WTC11 (cell line): ENCODE measurements around the gene TEX14. TPM values are rescaled to one million over a fixed set of nuclear protein-coding genes. Genes with fewer than 3 reads are reported as not detected.

ENCODE experiments used
- ATAC-seq: fragments of 200-7000 bp; cut with Tn5 transposase; 2 replicates; pipeline ENCODE4 v1.10.0; 2021; ENCODE audit warnings: mild to moderate bottlenecking, moderate library complexity
- CTCF ChIA-PET: fragments of 300-600 bp; sonication (Branson Sonifier 250); formaldehyde crosslinking; loops from one replicate; lab custom pipeline; 2021; ENCODE audit warnings: antibody characterized with exemption; lab: Charles Lee
- POLR2A ChIA-PET: fragments of 350-600 bp; sonication (Branson Sonifier 250); formaldehyde crosslinking; loops from one replicate; lab custom pipeline; 2021; ENCODE audit warnings: antibody characterized with exemption; lab: Charles Lee
- DNase-seq: peaks from one replicate; pipeline ENCODE4 v3.0.0; 2021; ENCODE audit warnings: low spot score
- H3K27ac Mint-ChIP-seq: 2 replicates; pipeline ENCODE4 v1.8.0; 2021; ENCODE audit warnings: mixed read lengths
- H3K27me3 Mint-ChIP-seq: 2 replicates; pipeline ENCODE4 v1.8.0; 2021; ENCODE audit warnings: low read depth, mild to moderate bottlenecking, moderate library complexity, mixed read lengths
- H3K36me3 Mint-ChIP-seq: 2 replicates; pipeline ENCODE4 v1.8.0; 2021; ENCODE audit warnings: mixed read lengths
- H3K4me1 Mint-ChIP-seq: 2 replicates; pipeline ENCODE4 v1.8.0; 2022; ENCODE audit warnings: mixed read lengths
- H3K4me3 Mint-ChIP-seq: 2 replicates; pipeline ENCODE4 v1.8.0; 2021; ENCODE audit warnings: mild to moderate bottlenecking, moderate library complexity, mixed read lengths
- H3K9me3 Mint-ChIP-seq: 2 replicates; pipeline ENCODE4 v1.8.0; 2021; ENCODE audit warnings: mixed read lengths
- AFF4 ChIP-seq: sonication (generic); formaldehyde crosslinking; IDR thresholded peaks from 2 replicates; pipeline ENCODE4 v1.8.1; 2023; ENCODE audit warnings: mild to moderate bottlenecking, missing genetic modification reagents, borderline replicate concordance
- AR ChIP-seq: fragments of 250-450 bp; sonication (Bioruptor Pico); IDR thresholded peaks from 2 replicates; pipeline ENCODE4 v1.9.0; 2021; ENCODE audit warnings: mild to moderate bottlenecking
- CBFB ChIP-seq: sonication (generic); formaldehyde crosslinking; IDR thresholded peaks from 2 replicates; pipeline ENCODE4 v1.8.1; 2022; ENCODE audit warnings: mild to moderate bottlenecking, low read depth, missing genetic modification reagents
- E2F4 ChIP-seq: sonication (generic); formaldehyde crosslinking; IDR thresholded peaks from 2 replicates; pipeline ENCODE4 v1.8.1; 2022; ENCODE audit warnings: low read depth, mild to moderate bottlenecking, moderate library complexity, missing genetic modification reagents, borderline replicate concordance
- EMX1 ChIP-seq: fragments of 250-450 bp; sonication (Bioruptor Pico); IDR thresholded peaks from 2 replicates; pipeline ENCODE4 v1.8.0; 2021; ENCODE audit warnings: mild to moderate bottlenecking
- GABPB1 ChIP-seq: sonication (generic); formaldehyde crosslinking; IDR thresholded peaks from 2 replicates; pipeline ENCODE4 v1.8.1; 2023; ENCODE audit warnings: mild to moderate bottlenecking, missing genetic modification reagents
- GTF2I ChIP-seq: fragments of 250-450 bp; sonication (Bioruptor Pico); conservative IDR thresholded peaks from 2 replicates; pipeline ENCODE4 v1.4.0; 2021; ENCODE audit warnings: mild to moderate bottlenecking
- NFYB ChIP-seq: sonication (generic); formaldehyde crosslinking; conservative IDR thresholded peaks from 2 replicates; pipeline ENCODE4 v1.8.0; 2022; ENCODE audit warnings: low read depth, missing genetic modification reagents
- NR1H2 ChIP-seq: sonication (generic); formaldehyde crosslinking; IDR thresholded peaks from 2 replicates; pipeline ENCODE4 v1.9.0; 2021; ENCODE audit warnings: mild to moderate bottlenecking, moderate library complexity, missing genetic modification reagents
- SOX15 ChIP-seq: fragments of 250-450 bp; sonication (Bioruptor Pico); IDR thresholded peaks from 2 replicates; pipeline ENCODE4 v1.9.0; 2021; ENCODE audit warnings: mild to moderate bottlenecking
- TEAD1 ChIP-seq: sonication (generic); formaldehyde crosslinking; IDR thresholded peaks from 2 replicates; pipeline ENCODE4 v1.8.0; 2022; ENCODE audit warnings: mild to moderate bottlenecking, missing genetic modification reagents
- USF2 ChIP-seq: sonication (generic); formaldehyde crosslinking; IDR thresholded peaks from 2 replicates; pipeline ENCODE4 v1.8.1; 2023; ENCODE audit warnings: mild to moderate bottlenecking, missing genetic modification reagents, moderate library complexity
- ZNF121 ChIP-seq: sonication (generic); formaldehyde crosslinking; IDR thresholded peaks from 2 replicates; pipeline ENCODE4 v1.8.0; 2023; ENCODE audit warnings: missing genetic modification reagents
- ZNF396 ChIP-seq: fragments of 250-450 bp; sonication (Bioruptor Pico); IDR thresholded peaks from 2 replicates; pipeline ENCODE4 v1.8.0; 2021; ENCODE audit warnings: mild to moderate bottlenecking, moderate library complexity, borderline replicate concordance
- total RNA-seq: library from RNA; stranded (reverse); gene quantifications from 3 replicates; pipeline ENCODE4 v1.2.3, GENCODE V29; 2021
- TF ChIP-seq, protein P1 (sequence below): sonication (generic); formaldehyde crosslinking; IDR thresholded peaks from 2 replicates; pipeline ENCODE4 v1.8.1; 2022; ENCODE audit warnings: mild to moderate bottlenecking, moderate library complexity, missing genetic modification reagents
- TF ChIP-seq, protein P2 (sequence below): fragments of 200-600 bp; IDR thresholded peaks from 2 replicates; pipeline ENCODE4 v1.8.0; 2022; ENCODE audit warnings: antibody characterized with exemption
- TF ChIP-seq, protein P3 (sequence below): sonication (generic); formaldehyde crosslinking; IDR thresholded peaks from 2 replicates; pipeline ENCODE4 v1.8.0; 2023; ENCODE audit warnings: missing genetic modification reagents
- TF ChIP-seq, protein P4 (sequence below): sonication (generic); formaldehyde crosslinking; IDR thresholded peaks from 2 replicates; pipeline ENCODE4 v1.8.0; 2022; ENCODE audit warnings: mild to moderate bottlenecking, missing genetic modification reagents

The TEX14 gene
- total RNA-seq, 1 experiment from 2014 or later: 1.4 TPM

GRCh38 chr17:58722274-58722673, 30.4 kb upstream of the TEX14 start (continued):
- TF ChIP-seq, protein P1, sequence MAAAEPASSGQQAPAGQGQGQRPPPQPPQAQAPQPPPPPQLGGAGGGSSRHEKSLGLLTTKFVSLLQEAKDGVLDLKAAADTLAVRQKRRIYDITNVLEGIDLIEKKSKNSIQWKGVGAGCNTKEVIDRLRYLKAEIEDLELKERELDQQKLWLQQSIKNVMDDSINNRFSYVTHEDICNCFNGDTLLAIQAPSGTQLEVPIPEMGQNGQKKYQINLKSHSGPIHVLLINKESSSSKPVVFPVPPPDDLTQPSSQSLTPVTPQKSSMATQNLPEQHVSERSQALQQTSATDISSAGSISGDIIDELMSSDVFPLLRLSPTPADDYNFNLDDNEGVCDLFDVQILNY: no peak
- TF ChIP-seq, all 79 proteins: peak for 0

- no peaks in the 10 kb centered on the region for H3K9me3 Mint-ChIP-seq
- no peaks in the 10 kb centered on the region for H3K27me3 Mint-ChIP-seq
- no peak overlapping the region for H3K4me3 Mint-ChIP-seq
- no peak for TF ChIP-seq E2F4 (CRISPR knock-in tag)
- TF ChIP-seq, protein P2, sequence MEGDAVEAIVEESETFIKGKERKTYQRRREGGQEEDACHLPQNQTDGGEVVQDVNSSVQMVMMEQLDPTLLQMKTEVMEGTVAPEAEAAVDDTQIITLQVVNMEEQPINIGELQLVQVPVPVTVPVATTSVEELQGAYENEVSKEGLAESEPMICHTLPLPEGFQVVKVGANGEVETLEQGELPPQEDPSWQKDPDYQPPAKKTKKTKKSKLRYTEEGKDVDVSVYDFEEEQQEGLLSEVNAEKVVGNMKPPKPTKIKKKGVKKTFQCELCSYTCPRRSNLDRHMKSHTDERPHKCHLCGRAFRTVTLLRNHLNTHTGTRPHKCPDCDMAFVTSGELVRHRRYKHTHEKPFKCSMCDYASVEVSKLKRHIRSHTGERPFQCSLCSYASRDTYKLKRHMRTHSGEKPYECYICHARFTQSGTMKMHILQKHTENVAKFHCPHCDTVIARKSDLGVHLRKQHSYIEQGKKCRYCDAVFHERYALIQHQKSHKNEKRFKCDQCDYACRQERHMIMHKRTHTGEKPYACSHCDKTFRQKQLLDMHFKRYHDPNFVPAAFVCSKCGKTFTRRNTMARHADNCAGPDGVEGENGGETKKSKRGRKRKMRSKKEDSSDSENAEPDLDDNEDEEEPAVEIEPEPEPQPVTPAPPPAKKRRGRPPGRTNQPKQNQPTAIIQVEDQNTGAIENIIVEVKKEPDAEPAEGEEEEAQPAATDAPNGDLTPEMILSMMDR: peak; percentile 79
- POLR2A ChIA-PET: no interaction called here
- no peaks in the 10 kb centered on the region for H3K4me1 Mint-ChIP-seq
- ATAC-seq (no peak), DNase-seq (peak; percentile 16)
- no peak overlapping the region for H3K27ac Mint-ChIP-seq
- CTCF ChIA-PET: interaction anchor here (0.5 to 2.6 kb wide), 32 partner anchors 8 to 638 kb away, joined by 3 to 39 read pairs (median 3); partner anchors contain the start of gene PPM1E
- no peaks in the 10 kb centered on the region for H3K36me3 Mint-ChIP-seq
Measured at GRCh38 chr17:58710948-58711552, 19.2 kb upstream of the TEX14 start.

GRCh38 chr17:58706351-58707140, 14.7 kb upstream of the TEX14 start:
- DNase-seq (no peak), ATAC-seq (no peak)
- Mint-ChIP-seq H3K36me3 (no peaks in the 10 kb centered on the region), H3K4me1 (no peaks in the 10 kb centered on the region), H3K27me3 (no peaks in the 10 kb centered on the region), H3K4me3 (no peak overlapping the region), H3K27ac (no peak overlapping the region; the same call in 1 of the 2 replicates), H3K9me3 (no peaks in the 10 kb centered on the region)
- ChIA-PET CTCF (interaction anchor here (0.6 to 0.8 kb wide), 2 partner anchors 48 to 110 kb away, joined by 3 to 4 read pairs; no protein-coding TSS in a partner anchor), POLR2A (no interaction called here)
- TF ChIP-seq AR (CRISPR knock-in tag) (no peak), TEAD1 (CRISPR knock-in tag) (no peak), ZNF121 (no peak), NR1H2 (no peak), NFYB (CRISPR knock-in tag) (no peak), GABPB1 (CRISPR knock-in tag) (no peak), GTF2I (CRISPR knock-in tag) (no peak), EMX1 (CRISPR knock-in tag) (no peak), USF2 (no peak), AFF4 (CRISPR knock-in tag) (no peak), CBFB (CRISPR knock-in tag) (no peak), SOX15 (no peak), ZNF396 (no peak)
- TF ChIP-seq, protein P3, sequence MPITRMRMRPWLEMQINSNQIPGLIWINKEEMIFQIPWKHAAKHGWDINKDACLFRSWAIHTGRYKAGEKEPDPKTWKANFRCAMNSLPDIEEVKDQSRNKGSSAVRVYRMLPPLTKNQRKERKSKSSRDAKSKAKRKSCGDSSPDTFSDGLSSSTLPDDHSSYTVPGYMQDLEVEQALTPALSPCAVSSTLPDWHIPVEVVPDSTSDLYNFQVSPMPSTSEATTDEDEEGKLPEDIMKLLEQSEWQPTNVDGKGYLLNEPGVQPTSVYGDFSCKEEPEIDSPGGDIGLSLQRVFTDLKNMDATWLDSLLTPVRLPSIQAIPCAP (CRISPR knock-in tag): no peak
- TF ChIP-seq, protein P4, sequence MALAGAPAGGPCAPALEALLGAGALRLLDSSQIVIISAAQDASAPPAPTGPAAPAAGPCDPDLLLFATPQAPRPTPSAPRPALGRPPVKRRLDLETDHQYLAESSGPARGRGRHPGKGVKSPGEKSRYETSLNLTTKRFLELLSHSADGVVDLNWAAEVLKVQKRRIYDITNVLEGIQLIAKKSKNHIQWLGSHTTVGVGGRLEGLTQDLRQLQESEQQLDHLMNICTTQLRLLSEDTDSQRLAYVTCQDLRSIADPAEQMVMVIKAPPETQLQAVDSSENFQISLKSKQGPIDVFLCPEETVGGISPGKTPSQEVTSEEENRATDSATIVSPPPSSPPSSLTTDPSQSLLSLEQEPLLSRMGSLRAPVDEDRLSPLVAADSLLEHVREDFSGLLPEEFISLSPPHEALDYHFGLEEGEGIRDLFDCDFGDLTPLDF (CRISPR knock-in tag): no peak
